Measurements from ENCODE around the gene RUVBL1. TPM values are rescaled to one million over a fixed set of nuclear protein-coding genes. Genes with fewer than 3 reads are reported as not detected.
A peak's percentile ranks its signal among the peaks of the same experiment; 100 is the strongest.

RUVBL1 gene
- total and polyA plus RNA-seq, 4 donors = 13.3 to 23.1 (median 13.9) TPM

DNA sequence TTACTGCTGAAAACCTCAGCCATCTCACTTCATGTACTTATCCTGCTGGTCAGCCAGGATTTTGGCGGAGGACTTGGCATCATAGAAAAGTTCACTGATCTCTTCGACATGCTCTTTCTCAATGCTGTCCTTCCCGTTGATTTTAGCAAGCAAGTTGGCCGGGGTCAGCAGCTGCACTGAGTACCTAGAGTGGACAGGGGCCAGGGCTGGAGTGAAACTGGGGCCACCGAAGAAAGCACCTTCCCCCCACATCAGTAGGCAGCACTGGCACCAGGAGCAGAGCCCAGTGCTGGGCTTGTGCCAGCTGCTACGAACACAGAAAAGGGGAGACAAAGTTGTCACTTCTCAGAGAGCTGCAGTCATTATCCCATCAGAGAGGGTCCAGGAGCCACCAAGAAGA is 42.4 kb downstream of the RUVBL1 start (continued):
- TF ChIP-seq, protein P1, sequence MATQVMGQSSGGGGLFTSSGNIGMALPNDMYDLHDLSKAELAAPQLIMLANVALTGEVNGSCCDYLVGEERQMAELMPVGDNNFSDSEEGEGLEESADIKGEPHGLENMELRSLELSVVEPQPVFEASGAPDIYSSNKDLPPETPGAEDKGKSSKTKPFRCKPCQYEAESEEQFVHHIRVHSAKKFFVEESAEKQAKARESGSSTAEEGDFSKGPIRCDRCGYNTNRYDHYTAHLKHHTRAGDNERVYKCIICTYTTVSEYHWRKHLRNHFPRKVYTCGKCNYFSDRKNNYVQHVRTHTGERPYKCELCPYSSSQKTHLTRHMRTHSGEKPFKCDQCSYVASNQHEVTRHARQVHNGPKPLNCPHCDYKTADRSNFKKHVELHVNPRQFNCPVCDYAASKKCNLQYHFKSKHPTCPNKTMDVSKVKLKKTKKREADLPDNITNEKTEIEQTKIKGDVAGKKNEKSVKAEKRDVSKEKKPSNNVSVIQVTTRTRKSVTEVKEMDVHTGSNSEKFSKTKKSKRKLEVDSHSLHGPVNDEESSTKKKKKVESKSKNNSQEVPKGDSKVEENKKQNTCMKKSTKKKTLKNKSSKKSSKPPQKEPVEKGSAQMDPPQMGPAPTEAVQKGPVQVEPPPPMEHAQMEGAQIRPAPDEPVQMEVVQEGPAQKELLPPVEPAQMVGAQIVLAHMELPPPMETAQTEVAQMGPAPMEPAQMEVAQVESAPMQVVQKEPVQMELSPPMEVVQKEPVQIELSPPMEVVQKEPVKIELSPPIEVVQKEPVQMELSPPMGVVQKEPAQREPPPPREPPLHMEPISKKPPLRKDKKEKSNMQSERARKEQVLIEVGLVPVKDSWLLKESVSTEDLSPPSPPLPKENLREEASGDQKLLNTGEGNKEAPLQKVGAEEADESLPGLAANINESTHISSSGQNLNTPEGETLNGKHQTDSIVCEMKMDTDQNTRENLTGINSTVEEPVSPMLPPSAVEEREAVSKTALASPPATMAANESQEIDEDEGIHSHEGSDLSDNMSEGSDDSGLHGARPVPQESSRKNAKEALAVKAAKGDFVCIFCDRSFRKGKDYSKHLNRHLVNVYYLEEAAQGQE (IDR thresholded peaks at IDR 0.05) = no peak
- TF ChIP-seq, protein P2, sequence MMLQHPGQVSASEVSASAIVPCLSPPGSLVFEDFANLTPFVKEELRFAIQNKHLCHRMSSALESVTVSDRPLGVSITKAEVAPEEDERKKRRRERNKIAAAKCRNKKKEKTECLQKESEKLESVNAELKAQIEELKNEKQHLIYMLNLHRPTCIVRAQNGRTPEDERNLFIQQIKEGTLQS (IDR thresholded peaks at IDR 0.05) = peak; percentile 28
- peak in 1 of 2 donors; percentile 46 for TF ChIP-seq RAD21 (IDR thresholded peaks at IDR 0.05)
- TF ChIP-seq GABPA (IDR thresholded peaks at IDR 0.05 in 1 of 2, conservative IDR thresholded peaks at IDR 0.05 in 1 of 2) = no peak

DNA sequence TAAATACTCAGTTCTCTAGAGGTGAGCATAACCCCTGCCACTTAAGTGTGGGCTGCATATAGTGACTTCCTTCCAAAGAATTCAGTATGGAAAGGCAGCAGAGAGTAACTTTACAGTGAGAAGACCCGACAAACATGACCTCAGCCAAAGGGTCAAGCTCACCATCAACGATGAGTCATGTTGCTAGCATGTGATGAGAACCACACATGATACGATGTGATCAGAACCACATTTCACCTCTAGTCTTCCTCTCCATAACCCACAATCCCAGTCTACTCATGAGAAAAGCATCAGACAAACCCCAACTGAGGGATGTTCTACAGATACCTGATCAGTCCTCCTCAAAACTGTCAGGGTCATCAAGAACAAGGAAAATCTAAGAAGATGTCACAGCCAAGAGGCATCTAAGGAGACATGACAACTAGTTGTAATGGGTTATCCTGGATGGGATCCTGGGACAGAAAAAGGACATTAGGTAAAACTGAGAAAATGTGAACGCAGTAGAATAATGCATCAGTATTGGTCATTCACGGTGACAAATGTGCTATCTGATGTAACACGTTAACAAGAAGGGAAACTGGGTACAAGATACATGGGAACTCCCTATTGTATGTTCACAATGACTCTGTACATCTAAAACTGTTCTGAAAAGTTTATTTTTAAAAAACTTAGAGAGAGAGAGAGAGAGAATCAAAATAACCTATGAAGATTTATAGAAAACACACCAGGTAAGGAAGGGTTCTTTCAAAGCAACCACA is 43.1 kb downstream of the RUVBL1 start:
- Histone ChIP-seq H3K9ac (ENCODE audit: low read depth in 1 of 2, low read length in 2 of 2) (no peak overlapping the region), H3K36me3 (ENCODE audit: control insufficient read depth in 4 of 4, insufficient read depth in 3 of 4, low read depth in 1 of 4, low read length in 3 of 4) (no peaks in the 10 kb centered on the region), H3K4me3 (ENCODE audit: low read depth in 1 of 3, low read length in 3 of 3) (no peak overlapping the region), H3K27me3 (ENCODE audit: control insufficient read depth in 4 of 4, insufficient read depth in 4 of 4, low read length in 3 of 4) (no peaks in the 10 kb centered on the region), H3K9me3 (ENCODE audit: control insufficient read depth in 4 of 4, low read length in 3 of 4) (no peaks in the 10 kb centered on the region), H3K4me1 (ENCODE audit: control insufficient read depth in 4 of 4, insufficient read depth in 4 of 4, low read length in 3 of 4) (peaks cover 24 to 89% (median 72%) of the 10 kb centered on the region in 4 donors), H3K27ac (ENCODE audit: low read depth in 1 of 2, low read length in 2 of 2) (peak overlapping the region; percentile 81 to 83)
- WGBS = 62% methylated on average over 6 of the region's 6 CpGs
- no peak for DNase-seq (ENCODE audit: low spot score)
- TF ChIP-seq RXRA (IDR thresholded peaks at IDR 0.05) (peak in 1 of 2 donors; percentile 24), FOXA1 (IDR thresholded peaks at IDR 0.05) (no peak), JUND (IDR thresholded peaks at IDR 0.05) (peak; percentile 35 to 71), GABPA (IDR thresholded peaks at IDR 0.05 in 1 of 2, conservative IDR thresholded peaks at IDR 0.05 in 1 of 2) (no peak), FOXA2 (IDR thresholded peaks at IDR 0.05) (no peak), TAF1 (conservative IDR thresholded peaks at IDR 0.05) (no peak)

DNA sequence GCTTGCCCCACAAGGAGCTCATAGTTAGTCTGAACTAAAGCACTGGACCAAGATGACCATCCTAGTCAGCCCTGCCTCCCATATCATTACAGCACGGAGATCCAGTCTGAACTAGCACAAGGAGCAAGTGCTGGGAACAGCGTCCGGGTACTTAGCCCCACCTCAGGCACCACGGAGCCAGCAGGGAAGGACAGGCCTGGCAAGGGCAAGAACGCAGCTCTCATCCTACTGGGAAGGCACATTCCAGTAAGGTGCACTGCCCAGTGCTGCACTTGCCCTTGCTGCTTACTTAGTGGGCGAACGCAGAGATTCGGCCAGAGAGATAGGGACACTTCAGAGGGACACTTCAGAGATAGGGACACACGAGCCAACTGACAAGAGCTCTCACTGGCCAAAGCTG is 43.8 kb downstream of the RUVBL1 start:
- H3K27me3 ChIP-seq (ENCODE audit: control insufficient read depth in 4 of 4, insufficient read depth in 4 of 4, low read length in 3 of 4) = no peaks in the 10 kb centered on the region
- no peak for DNase-seq (ENCODE audit: low spot score)
- WGBS = 91% methylated on average over 9 of the region's 9 CpGs
- H3K4me3 ChIP-seq (ENCODE audit: low read depth in 1 of 3, low read length in 3 of 3) = no peak overlapping the region
- H3K9me3 ChIP-seq (ENCODE audit: control insufficient read depth in 4 of 4, low read length in 3 of 4) = no peaks in the 10 kb centered on the region
- H3K4me1 ChIP-seq (ENCODE audit: control insufficient read depth in 4 of 4, insufficient read depth in 4 of 4, low read length in 3 of 4) = peaks cover 26 to 90% (median 74%) of the 10 kb centered on the region in 4 donors
- H3K36me3 ChIP-seq (ENCODE audit: control insufficient read depth in 4 of 4, insufficient read depth in 3 of 4, low read depth in 1 of 4, low read length in 3 of 4) = no peaks in the 10 kb centered on the region
- no peak overlapping the region for H3K27ac ChIP-seq (ENCODE audit: low read depth in 1 of 2, low read length in 2 of 2)
- H3K9ac ChIP-seq (ENCODE audit: low read depth in 1 of 2, low read length in 2 of 2) = no peak overlapping the region
- TF ChIP-seq RAD21 (IDR thresholded peaks at IDR 0.05) = no peak
- no peak for TF ChIP-seq HNF4G (IDR thresholded peaks at IDR 0.05)
- TF ChIP-seq, protein P1 (IDR thresholded peaks at IDR 0.05) = no peak
- TF ChIP-seq, protein P3, sequence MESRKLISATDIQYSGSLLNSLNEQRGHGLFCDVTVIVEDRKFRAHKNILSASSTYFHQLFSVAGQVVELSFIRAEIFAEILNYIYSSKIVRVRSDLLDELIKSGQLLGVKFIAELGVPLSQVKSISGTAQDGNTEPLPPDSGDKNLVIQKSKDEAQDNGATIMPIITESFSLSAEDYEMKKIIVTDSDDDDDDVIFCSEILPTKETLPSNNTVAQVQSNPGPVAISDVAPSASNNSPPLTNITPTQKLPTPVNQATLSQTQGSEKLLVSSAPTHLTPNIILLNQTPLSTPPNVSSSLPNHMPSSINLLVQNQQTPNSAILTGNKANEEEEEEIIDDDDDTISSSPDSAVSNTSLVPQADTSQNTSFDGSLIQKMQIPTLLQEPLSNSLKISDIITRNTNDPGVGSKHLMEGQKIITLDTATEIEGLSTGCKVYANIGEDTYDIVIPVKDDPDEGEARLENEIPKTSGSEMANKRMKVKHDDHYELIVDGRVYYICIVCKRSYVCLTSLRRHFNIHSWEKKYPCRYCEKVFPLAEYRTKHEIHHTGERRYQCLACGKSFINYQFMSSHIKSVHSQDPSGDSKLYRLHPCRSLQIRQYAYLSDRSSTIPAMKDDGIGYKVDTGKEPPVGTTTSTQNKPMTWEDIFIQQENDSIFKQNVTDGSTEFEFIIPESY (IDR thresholded peaks at IDR 0.05) = no peak
- no peak for TF ChIP-seq NR2F2 (IDR thresholded peaks at IDR 0.05)
- TF ChIP-seq SP1 (IDR thresholded peaks at IDR 0.05) = no peak
- no peak for TF ChIP-seq FOXA2 (IDR thresholded peaks at IDR 0.05)

Measured in liver (tissue), 9 donors.